ENCODE data around the gene LIPC.

GRCh38 chr15:58545307-58546065 is 113.7 kb downstream of the LIPC start:
- TF ChIP-seq CTCF (IDR thresholded peaks at IDR 0.05) (no peak), POLR2AphosphoS5 (IDR thresholded peaks at IDR 0.05) (no peak), POLR2A (IDR thresholded peaks at IDR 0.05) (no peak)
